GM19193 (cell line): ENCODE data around the gene KIF26B.

ENCODE experiments used
- POLR2A ChIP-seq: IDR thresholded peaks from 4 replicates; pipeline ENCODE4 v1.6.1; 2011; ENCODE audit not compliant: insufficient read depth, insufficient read length; ENCODE audit errors: extremely low read depth

Gene KIF26B

DNA sequence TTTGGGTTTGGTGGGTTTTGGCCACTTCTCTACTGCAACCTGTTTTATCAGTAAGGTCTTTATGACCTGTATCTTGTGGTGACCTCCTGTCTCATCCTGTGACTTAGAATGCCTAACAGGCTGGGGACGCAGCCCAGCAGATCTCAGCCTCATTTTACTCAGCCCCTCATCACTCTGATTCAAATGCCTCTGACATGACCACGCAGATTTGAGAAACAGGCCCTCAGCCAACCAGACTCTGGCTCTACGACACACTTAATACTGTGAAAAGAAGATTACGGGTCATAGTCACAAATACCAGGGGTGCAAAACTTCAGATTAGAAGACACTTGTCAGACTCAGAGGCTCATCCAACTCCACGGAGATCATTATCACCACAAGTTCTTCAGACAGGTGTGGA, 28.3 kb upstream of the KIF26B start:
- TF ChIP-seq POLR2A = no peak

GRCh38 chr1:245128381-245129101, 26.2 kb upstream of the KIF26B start:
- no peak for TF ChIP-seq POLR2A

- no peak for TF ChIP-seq POLR2A
Measured at GRCh38 chr1:245129319-245130240, 25.2 kb upstream of the KIF26B start.

- no peak for TF ChIP-seq POLR2A
Measured at GRCh38 chr1:245131026-245131393, 23.8 kb upstream of the KIF26B start.

DNA sequence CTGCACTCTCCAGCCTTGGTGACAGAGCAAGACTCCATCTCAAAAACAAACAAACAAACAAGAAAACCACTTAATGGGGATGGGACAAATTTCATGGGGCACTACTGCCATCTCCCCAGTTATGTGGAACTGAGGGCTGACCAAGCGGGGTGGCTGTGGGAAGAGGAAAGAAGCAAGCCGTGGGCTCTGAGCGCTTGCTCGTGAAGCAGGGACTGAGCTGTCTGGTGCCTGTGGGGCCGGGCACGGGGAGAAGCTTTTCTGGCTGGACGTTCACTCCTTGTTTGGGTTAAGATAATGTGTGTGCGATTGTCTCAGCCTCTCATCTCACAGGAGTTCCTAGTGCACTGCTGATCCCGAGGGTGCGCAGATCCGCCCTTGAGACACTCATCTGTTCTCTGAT, 22.0 kb upstream of the KIF26B start:
- no peak for TF ChIP-seq POLR2A

DNA sequence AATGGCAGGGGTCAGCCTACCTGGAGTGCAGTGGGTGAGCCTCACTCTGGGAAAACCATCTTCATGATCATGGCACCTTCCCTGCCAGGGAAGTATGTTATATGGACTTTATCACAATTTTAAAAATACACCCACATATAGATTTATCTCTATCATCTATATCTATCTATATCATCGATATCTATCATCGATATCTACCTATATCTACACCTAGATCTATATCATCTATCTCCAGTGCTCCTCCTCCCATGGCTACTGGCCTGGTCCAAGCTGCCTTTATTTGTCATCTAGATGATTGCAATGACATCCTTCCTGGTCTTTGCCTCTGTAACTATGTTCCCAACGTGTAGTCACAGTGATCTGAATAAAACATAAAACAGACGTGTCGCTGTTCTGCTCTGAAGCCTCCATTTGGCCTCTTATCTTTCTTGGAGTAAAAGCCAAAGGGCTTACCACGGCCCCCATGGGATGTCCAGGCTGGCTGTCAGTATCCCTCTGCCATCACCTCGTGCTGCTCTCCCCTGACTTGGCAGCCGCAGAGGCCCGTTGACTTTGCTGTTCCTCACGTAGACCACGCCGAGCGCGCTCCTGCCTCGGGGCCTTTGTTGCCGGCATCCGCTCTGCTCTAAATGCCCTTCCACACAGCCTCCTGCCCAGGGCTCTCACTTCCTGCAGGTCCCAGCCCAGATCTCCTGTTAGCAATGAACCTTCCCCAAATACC, 20.6 kb upstream of the KIF26B start:
- no peak for TF ChIP-seq POLR2A

DNA sequence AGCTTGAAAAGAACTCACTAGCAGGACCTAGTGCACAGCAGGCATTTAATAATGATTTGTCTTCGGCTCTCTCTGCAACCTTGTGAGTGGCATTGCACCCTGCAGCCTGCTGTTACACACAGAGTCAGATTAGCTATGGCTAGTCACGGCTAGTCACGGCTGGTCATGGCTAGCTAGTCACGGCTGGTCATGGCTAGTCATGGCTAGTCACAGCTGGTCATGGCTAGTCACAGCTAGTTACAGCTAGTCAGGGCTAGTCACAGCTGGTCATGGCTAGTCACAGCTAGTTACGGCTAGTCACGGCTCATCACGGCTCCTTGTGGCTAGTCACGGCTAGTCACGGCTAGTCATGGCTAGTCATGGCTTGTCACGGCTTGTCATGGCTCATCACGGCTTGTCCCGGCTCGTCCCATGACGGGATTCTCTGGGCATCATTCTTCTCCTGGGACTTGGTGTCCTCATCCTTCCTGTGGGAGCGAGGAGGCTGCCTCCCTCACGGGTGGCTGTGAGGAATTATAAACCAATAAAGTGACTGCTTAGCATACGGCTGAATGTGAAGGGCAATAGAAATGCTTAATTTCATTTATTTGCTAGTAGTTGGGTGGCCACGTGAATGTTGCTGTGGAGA, 12.5 kb upstream of the KIF26B start:
- no peak for TF ChIP-seq POLR2A

DNA sequence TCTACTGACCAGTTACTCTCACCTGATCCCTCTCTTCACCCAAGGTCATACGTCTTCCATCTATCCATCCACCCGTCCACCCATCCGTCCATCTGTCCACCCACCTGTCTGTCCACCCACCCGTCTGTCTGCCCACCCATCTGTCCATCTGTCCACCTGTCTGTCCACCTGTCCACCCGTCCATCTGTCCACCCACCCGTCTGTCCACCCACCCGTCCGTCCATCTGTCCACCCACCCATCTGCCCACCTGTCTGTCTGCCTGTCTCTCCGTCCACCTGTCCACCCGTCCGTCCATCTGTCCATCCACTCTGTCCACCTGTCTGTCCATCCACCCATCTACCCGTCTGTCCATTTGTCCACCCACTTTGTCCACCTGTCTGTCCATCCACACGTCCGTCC, 11.8 kb upstream of the KIF26B start:
- no peak for TF ChIP-seq POLR2A

DNA sequence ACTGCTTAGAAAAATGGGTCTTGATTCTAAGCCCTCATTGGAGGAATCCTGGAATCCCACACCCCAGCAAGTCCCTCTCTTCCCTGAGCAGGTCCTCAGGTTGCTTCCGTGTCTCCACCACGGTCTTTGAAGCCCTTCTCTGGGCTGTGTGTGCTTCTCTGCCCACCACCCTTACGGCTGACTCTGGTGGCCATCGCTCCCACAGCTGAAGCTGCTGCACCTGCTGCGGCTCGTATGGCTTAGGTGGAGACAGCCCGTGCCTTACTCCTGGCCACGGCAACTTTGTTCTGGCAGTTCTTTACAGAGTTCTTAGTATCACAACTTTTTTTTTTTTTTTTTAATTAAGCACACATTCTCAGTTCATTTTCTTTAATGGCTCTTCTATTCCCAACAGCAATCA, 10.9 kb upstream of the KIF26B start:
- TF ChIP-seq POLR2A = no peak

GRCh38 chr1:245148069-245148468, 6.7 kb upstream of the KIF26B start:
- no peak for TF ChIP-seq POLR2A

GRCh38 chr1:245148861-245149260, 5.9 kb upstream of the KIF26B start:
- TF ChIP-seq POLR2A = no peak

DNA sequence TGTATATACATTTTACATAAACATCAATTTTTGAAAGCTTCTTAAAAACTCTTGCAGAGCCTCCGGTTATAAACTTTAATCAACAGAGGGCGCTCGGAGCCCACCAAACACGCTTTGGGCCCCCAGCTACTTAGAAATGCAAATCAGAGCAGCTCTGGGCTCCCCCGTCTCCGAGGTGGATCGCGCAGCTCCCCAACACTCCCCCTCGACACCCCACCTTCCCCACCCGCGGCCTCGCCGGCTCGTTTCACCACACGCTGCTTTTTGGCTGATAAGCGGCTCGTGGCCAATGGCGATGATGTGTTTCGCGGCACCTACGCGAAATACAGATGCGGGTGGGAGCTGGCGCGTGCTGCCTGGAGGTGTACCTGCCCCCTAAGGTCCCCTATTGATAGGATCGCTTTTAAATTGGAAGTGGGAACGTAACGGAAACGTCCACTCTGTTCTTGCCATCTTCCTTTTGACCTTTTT, 1.7 kb upstream of the KIF26B start:
- no peak for TF ChIP-seq POLR2A

DNA sequence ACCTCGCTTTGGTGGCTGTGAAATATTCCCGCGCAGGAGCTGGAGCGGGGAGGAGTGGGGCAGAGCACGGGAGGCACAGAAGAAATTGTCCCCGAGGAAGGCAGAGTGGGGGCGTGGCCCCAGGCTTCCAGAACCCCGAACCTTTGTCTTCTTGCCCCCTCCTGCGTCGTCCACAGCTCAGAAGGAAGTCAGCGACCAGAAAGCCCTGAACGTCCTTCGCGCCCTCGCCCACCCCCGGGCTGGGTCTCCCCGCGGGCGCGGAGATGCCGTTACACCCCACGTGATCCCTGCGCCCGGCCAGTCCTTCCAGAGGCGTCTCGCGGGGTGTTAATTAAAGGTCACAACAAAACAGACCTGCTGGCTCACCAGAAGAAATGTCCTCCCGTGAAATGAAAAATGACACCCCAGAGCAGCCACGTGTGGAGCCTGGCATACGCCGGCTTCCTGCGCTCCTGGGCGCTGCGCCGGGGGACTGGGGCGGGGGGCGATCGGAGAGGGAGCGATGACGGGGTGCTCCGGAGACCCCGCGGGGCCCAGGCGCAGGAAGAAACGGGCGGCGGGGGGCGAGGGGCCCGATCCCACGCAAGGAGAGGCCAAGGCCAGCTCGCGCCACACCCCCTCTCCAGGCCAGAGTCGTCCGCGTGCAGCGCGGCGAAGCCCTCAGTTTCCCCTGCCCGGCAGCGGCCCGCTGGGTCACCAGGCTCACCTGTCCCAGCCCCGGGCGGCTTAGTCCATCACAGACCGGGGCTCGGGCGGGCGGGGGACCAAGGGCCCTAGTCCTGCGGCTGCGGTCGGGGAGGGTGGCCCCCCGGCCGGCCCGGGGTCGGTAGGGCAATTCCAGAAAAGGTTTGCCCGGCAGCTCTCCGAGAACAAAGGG, 995 bp upstream of the KIF26B start:
- no peak for TF ChIP-seq POLR2A
